Epithelial cell of esophagus (primary cell): ENCODE measurements around the gene DHFR.
A peak's percentile ranks its signal among the peaks of the same experiment; 100 is the strongest.

Source experiments
- DNase-seq: peaks from one replicate; pipeline ENCODE4 v3.0.0; 2010; ENCODE audit warnings: low read depth
- H3K4me3 ChIP-seq: 2 replicates; pipeline ENCODE4 v1.5.1; 2011; ENCODE audit warnings: mild to moderate bottlenecking, low read length, control low read depth
- TF ChIP-seq, protein P1 (sequence below): IDR thresholded peaks from 2 replicates; pipeline ENCODE4 v1.5.1; 2011; ENCODE audit warnings: low read depth, mild to moderate bottlenecking, low read length, control low read depth, inconsistent platforms; ENCODE audit not compliant: insufficient read depth; ENCODE audit errors: missing control alignments

Gene DHFR

DNA sequence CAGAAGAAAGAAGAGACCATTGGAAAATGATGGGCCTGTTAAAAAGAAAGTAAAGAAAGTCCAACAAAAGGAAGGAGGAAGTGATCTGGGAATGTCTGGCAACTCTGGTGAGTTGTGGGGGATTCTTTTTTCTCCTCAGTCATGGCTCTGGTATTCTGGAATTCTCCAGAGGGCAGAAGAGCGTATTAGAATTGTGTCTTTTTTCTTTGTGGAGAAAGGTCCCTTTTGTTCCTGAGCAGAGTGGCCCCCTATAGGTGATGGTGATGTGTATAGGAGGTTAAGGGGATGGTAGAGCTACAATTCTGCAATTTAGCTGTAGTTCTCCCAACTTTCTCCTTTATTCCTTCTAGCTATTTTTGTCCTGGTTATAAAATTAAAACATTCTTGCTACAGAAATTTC is 1.6 kb upstream of the DHFR start:
- TF ChIP-seq, protein P1, sequence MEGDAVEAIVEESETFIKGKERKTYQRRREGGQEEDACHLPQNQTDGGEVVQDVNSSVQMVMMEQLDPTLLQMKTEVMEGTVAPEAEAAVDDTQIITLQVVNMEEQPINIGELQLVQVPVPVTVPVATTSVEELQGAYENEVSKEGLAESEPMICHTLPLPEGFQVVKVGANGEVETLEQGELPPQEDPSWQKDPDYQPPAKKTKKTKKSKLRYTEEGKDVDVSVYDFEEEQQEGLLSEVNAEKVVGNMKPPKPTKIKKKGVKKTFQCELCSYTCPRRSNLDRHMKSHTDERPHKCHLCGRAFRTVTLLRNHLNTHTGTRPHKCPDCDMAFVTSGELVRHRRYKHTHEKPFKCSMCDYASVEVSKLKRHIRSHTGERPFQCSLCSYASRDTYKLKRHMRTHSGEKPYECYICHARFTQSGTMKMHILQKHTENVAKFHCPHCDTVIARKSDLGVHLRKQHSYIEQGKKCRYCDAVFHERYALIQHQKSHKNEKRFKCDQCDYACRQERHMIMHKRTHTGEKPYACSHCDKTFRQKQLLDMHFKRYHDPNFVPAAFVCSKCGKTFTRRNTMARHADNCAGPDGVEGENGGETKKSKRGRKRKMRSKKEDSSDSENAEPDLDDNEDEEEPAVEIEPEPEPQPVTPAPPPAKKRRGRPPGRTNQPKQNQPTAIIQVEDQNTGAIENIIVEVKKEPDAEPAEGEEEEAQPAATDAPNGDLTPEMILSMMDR = no peak
- DNase-seq = no peak
- no peak overlapping the region for H3K4me3 ChIP-seq

DNA sequence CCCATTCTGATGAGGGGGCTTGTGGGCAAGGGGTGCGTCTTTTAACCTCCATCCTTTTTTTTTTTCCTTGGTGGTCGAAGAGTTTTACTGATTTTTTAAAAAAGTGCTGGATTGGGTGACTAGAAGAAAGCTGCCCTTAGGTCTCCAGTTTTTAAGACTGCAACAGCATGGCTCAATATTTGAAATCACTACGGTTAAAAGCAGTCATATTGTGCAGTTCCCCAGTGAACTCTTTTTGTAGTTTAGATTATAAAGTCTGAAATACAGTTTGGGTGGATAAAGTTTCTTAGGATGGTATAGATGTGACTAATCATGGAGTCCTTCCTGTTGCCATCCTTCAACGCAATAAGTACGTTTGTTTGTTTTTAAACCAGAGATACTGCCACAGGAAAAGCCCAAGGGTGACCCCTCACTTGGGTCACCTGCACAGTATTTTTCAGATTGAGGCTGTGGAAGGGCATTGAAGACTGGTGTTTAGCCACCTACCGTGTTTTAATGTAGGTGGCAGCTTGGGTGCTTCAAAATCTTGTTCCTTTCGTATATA is 520 bp upstream of the DHFR start:
- DNase-seq = peak; percentile 33
- TF ChIP-seq, protein P1 = no peak
- peak overlapping the region; percentile 61 for H3K4me3 ChIP-seq

DNA sequence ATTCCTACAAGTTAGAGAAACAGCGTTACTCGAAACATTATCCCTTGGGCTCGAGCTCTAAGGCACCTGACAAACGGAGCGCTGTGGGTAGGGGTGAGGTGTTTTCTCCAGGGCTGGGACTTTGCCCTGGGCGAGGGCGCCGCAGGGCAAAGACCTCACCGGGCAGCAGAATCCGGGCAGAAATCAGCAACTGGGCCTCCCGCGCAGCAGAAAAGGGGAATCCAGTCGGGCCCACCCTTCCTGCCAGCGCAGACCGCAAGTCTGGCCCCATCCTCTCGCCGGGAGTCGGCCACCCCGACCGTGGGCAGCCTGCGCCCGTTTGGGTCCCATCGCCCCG is 761 bp downstream of the DHFR start:
- DNase-seq = no peak
- TF ChIP-seq, protein P1 = no peak
- H3K4me3 ChIP-seq = peak overlapping the region; percentile 62

DNA sequence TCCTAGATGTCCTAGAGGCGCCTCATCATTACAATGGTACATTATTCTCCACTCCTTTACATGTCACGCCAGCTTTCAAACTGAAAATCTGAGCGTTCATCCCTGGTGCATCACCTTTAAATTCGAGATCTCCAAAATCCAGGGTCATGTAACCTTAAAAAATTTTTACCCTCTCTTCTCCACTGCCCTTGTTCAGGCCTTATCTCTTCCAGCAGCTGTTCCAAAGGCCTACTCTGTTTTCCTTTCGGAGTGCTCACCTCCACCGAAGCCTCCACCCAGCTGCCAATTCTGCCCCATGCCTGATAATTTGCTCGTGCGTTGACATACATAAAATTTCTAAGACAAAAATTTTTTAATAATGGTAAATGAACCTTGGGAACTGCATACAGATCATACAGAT is 1.3 kb downstream of the DHFR start:
- peak overlapping the region; percentile 62 for H3K4me3 ChIP-seq
- TF ChIP-seq, protein P1 = no peak
- no peak for DNase-seq

DNA sequence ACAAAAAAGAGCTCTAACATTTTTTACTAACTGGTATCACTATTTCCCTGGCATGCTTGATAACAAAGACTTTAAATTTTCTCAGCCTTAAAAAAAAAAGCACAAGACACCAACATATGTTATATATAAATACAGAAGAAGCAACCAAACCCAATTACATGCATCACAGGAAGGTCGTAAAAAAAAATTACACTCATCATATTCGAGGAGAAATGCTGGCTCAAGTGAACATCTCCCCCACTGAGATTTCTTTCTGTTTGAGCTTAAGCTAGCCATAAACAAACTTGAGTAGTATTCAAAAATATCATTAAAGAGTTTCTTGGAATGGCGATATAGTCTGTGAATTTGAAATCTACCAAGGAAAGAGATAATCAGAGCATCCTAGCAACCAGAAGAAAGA is 7.9 kb downstream of the DHFR start:
- H3K4me3 ChIP-seq = no peak overlapping the region
- no peak for DNase-seq
- TF ChIP-seq, protein P1 = no peak

DNA sequence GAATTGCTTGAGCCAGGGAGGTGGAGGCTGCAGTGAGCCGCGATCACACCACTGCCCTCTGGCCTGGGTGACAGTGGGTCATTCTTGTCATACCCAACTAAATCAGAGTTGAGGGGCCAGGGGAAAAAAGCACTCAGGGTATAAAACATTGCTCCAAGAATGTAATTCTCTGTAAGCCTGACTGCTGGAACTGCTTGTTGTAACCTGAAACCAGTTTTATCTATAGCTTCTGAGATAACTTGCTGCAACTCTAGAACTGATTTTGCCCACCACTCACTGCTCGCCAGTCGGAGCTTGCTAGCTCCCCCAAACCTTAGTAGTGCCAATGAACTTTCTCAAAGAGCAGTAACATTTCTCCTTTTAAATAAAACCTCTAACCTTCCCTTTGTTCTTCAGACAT is 9.9 kb downstream of the DHFR start:
- no peak for DNase-seq
- no peak overlapping the region for H3K4me3 ChIP-seq
- TF ChIP-seq, protein P1 = no peak

DNA sequence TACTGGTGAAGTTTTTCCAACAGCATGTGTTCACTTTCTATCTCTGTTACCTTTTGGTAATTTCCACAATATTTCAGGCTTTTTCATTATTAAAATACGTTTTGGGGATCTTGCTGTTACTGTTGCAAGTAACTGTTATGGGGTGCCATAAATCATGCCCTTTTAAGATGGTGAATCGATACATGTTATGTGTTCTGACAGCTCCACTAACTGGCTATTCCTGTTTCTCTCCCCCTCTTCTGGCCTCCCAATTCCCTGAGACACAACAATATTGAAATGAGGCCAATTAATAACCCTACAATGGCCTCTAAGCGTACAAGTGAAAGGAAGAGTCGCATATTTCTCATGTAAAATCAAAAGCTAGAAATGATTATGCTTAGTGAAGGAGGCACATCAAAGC is 13.4 kb downstream of the DHFR start:
- H3K4me3 ChIP-seq = no peak overlapping the region
- DNase-seq = peak; percentile 11
- TF ChIP-seq, protein P1 = no peak
